Mesenchymal stem cell (in vitro differentiated cells and primary cell): ENCODE data around the gene COL23A1.

Experiments used
- DNase-seq: peaks from one replicate; pipeline ENCODE4 v3.0.0-alpha.2; 2013
- H2AFZ ChIP-seq: one replicate; pipeline ENCODE4 v1.6.1; 2013; ENCODE audit warnings: low read depth, mild to moderate bottlenecking, control low read depth, inconsistent platforms, low read length, moderate library complexity
- H2AK5ac ChIP-seq: 2 replicates; pipeline ENCODE4 v1.6.1; 2013; ENCODE audit warnings: low read length, moderate library complexity, mild to moderate bottlenecking, inconsistent platforms; ENCODE audit not compliant: severe bottlenecking
- H2BK120ac ChIP-seq: one replicate; pipeline ENCODE4 v1.6.1; 2013; ENCODE audit warnings: low read depth, mild to moderate bottlenecking, inconsistent platforms, low read length, moderate library complexity
- H2BK12ac ChIP-seq, 2 experiments: one replicate each; pipeline ENCODE4 v1.6.1; 2013; ENCODE audit warnings: inconsistent platforms in 2 of 2, low read length in 2 of 2, mild to moderate bottlenecking in 2 of 2, moderate library complexity in 2 of 2, control low read depth in 1 of 2
- H2BK15ac ChIP-seq: one replicate; pipeline ENCODE4 v1.6.1; 2013; ENCODE audit warnings: mild to moderate bottlenecking, low read depth, inconsistent platforms; ENCODE audit not compliant: poor library complexity, severe bottlenecking
- H2BK5ac ChIP-seq: 2 replicates; pipeline ENCODE4 v1.6.1; 2013; ENCODE audit warnings: low read depth, mild to moderate bottlenecking, low read length, control low read depth, inconsistent platforms; ENCODE audit not compliant: poor library complexity, severe bottlenecking
- H3K14ac ChIP-seq, 2 experiments: one replicate each; pipeline ENCODE4 v1.6.1; 2013; ENCODE audit warnings: inconsistent platforms in 2 of 2, low read length in 2 of 2, control low read depth in 1 of 2, mild to moderate bottlenecking in 1 of 2, moderate library complexity in 1 of 2
- H3K18ac ChIP-seq, 2 experiments: one replicate each; pipeline ENCODE4 v1.6.1; 2013; ENCODE audit warnings: inconsistent platforms in 2 of 2, low read length in 2 of 2, control low read depth in 1 of 2, low read depth in 1 of 2, mild to moderate bottlenecking in 1 of 2
- H3K23ac ChIP-seq, 2 experiments: one replicate each; pipeline ENCODE4 v1.6.1; 2013; ENCODE audit warnings: inconsistent platforms in 2 of 2, low read length in 2 of 2, mild to moderate bottlenecking in 2 of 2, moderate library complexity in 2 of 2, control low read depth in 1 of 2
- H3K27ac ChIP-seq: 2 replicates; pipeline ENCODE4 v1.5.1; 2013; ENCODE audit warnings: mild to moderate bottlenecking, moderate library complexity, low read length, control low read depth, inconsistent platforms; ENCODE audit not compliant: poor library complexity, severe bottlenecking
- H3K27me3 ChIP-seq, 2 experiments: 2 replicates each; pipeline versions ENCODE4 v1.6.1 to v1.7.0; 2013; ENCODE audit warnings: low read length in 2 of 2, mild to moderate bottlenecking in 2 of 2, moderate library complexity in 2 of 2, control low read depth in 1 of 2, inconsistent platforms in 1 of 2; ENCODE audit not compliant: control insufficient read depth in 1 of 2, insufficient read depth in 1 of 2
- H3K36me3 ChIP-seq, 2 experiments: 2 replicates each; pipeline versions ENCODE4 v1.6.1 to v1.7.0; 2013; ENCODE audit warnings: low read length in 2 of 2, control low read depth in 1 of 2, inconsistent platforms in 1 of 2, low read depth in 1 of 2, mild to moderate bottlenecking in 1 of 2; ENCODE audit not compliant: insufficient read depth in 2 of 2, control insufficient read depth in 1 of 2
- H3K4ac ChIP-seq, 2 experiments: one replicate each; pipeline ENCODE4 v1.6.1; 2013; ENCODE audit warnings: inconsistent platforms in 2 of 2, low read length in 2 of 2, mild to moderate bottlenecking in 2 of 2, moderate library complexity in 2 of 2, control low read depth in 1 of 2, low read depth in 1 of 2
- H3K4me1 ChIP-seq: 2 replicates; pipeline ENCODE4 v1.6.1; 2013; ENCODE audit warnings: low read depth, low read length, control low read depth; ENCODE audit not compliant: control insufficient read depth, insufficient read depth
- H3K4me2 ChIP-seq: 2 replicates; pipeline ENCODE4 v1.6.1; 2013; ENCODE audit warnings: low read length, mild to moderate bottlenecking, inconsistent platforms; ENCODE audit not compliant: poor library complexity, severe bottlenecking
- H3K4me3 ChIP-seq, 2 experiments: 2 replicates each; pipeline versions ENCODE4 v1.5.1 to v1.7.0; 2013; ENCODE audit warnings: low read length in 2 of 2, mild to moderate bottlenecking in 2 of 2, control low read depth in 1 of 2, low read depth in 1 of 2; ENCODE audit not compliant: insufficient read depth in 1 of 2
- H3K79me1 ChIP-seq: replicated peaks from 2 replicates; pipeline ENCODE4 v1.6.1; 2013; ENCODE audit warnings: mild to moderate bottlenecking, control low read depth, low read length, inconsistent platforms; ENCODE audit not compliant: poor library complexity, severe bottlenecking
- H3K9ac ChIP-seq: 2 replicates; pipeline ENCODE4 v1.7.0; 2013; ENCODE audit warnings: mild to moderate bottlenecking, low read length, moderate library complexity
- H3K9me3 ChIP-seq: 2 replicates; pipeline ENCODE4 v1.7.0; 2013; ENCODE audit warnings: mild to moderate bottlenecking, low read length; ENCODE audit not compliant: control insufficient read depth
- H4K8ac ChIP-seq: one replicate; pipeline ENCODE4 v1.6.1; 2013; ENCODE audit warnings: inconsistent platforms, mild to moderate bottlenecking, low read length, moderate library complexity
- H4K91ac ChIP-seq: one replicate; pipeline ENCODE4 v1.6.1; 2013; ENCODE audit warnings: mild to moderate bottlenecking, low read length, inconsistent platforms
- WGBS: methylation state at CpG from one replicate; pipeline ENCODE4 v1.1.7; 2013; ENCODE audit warnings: mixed read lengths; 5-methylcytosine and 5-hydroxymethylcytosine counted together

COL23A1 gene

GRCh38 chr5:178564397-178564796 lies 25.8 kb downstream of the COL23A1 start:
- Histone ChIP-seq H2AFZ (no peak overlapping the region), H3K27me3 (peaks cover 0 to 18% of the 10 kb centered on the region in 2 experiments), H2BK15ac (no peak overlapping the region), H2BK120ac (no peak overlapping the region), H3K14ac (no peak overlapping the region), H3K9me3 (peaks cover 5% of the 10 kb centered on the region), H3K4me2 (no peak overlapping the region), H2BK5ac (no peak overlapping the region), H4K91ac (no peak overlapping the region), H3K4me1 (no peaks in the 10 kb centered on the region), H2BK12ac (no peak overlapping the region), H3K23ac (no peak overlapping the region), H3K79me1 (no peaks in the 10 kb centered on the region), H3K36me3 (no peaks in the 10 kb centered on the region), H4K8ac (no peak overlapping the region), H3K4ac (no peak overlapping the region), H2AK5ac (no peak overlapping the region), H3K27ac (no peak overlapping the region), H3K4me3 (no peak overlapping the region), H3K18ac (no peak overlapping the region), H3K9ac (no peak overlapping the region)
- DNase-seq, result no peak
- WGBS, result 24% methylated on average over 4 of the region's 4 CpGs

DNA sequence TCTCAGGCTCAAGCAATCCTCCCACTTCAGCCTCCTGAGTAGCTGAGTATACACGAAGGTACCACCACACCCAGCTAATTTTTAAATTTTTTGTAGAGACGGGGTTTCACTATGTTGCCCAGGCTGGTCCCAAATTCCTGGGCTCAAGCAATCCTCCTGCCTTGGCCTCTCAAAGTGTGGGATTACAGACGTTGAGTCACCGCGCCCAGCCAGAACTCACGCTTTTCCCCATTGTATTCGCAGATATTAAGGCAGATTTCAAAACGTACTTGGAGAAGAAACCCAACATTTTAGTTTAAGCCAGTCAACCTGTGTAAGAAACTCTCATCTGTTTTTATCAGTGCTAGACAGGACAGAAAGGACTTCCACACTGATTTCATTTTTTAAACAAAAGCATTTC lies 26.6 kb downstream of the COL23A1 start:
- Histone ChIP-seq H3K4me1 (no peaks in the 10 kb centered on the region), H3K14ac (no peak overlapping the region), H2BK5ac (no peak overlapping the region), H4K91ac (no peak overlapping the region), H2AFZ (no peak overlapping the region), H3K9ac (no peak overlapping the region), H3K9me3 (peaks cover 4% of the 10 kb centered on the region), H2BK12ac (no peak overlapping the region), H3K36me3 (no peaks in the 10 kb centered on the region), H2AK5ac (no peak overlapping the region), H3K4ac (no peak overlapping the region), H3K4me3 (no peak overlapping the region), H2BK120ac (no peak overlapping the region), H3K27ac (no peak overlapping the region), H3K27me3 (peaks cover 0 to 18% of the 10 kb centered on the region in 2 experiments), H3K23ac (no peak overlapping the region), H4K8ac (no peak overlapping the region), H3K79me1 (no peaks in the 10 kb centered on the region), H3K4me2 (no peak overlapping the region), H2BK15ac (no peak overlapping the region), H3K18ac (no peak overlapping the region)
- DNase-seq, result no peak
- WGBS, result 76% methylated on average over 8 of the region's 8 CpGs

GRCh38 chr5:178561746-178562264 lies 28.4 kb downstream of the COL23A1 start:
- Histone ChIP-seq H3K27ac (no peak overlapping the region), H3K4me1 (no peaks in the 10 kb centered on the region), H3K4me2 (no peak overlapping the region), H4K8ac (no peak overlapping the region), H3K4ac (no peak overlapping the region), H4K91ac (no peak overlapping the region), H2AK5ac (no peak overlapping the region), H3K14ac (no peak overlapping the region), H3K4me3 (no peak overlapping the region), H3K27me3 (peaks cover 0 to 13% of the 10 kb centered on the region in 2 experiments), H2BK5ac (no peak overlapping the region), H3K9me3 (peaks cover 2% of the 10 kb centered on the region), H3K79me1 (no peaks in the 10 kb centered on the region), H3K23ac (no peak overlapping the region), H3K36me3 (no peaks in the 10 kb centered on the region), H3K9ac (no peak overlapping the region), H3K18ac (no peak overlapping the region), H2AFZ (no peak overlapping the region), H2BK12ac (no peak overlapping the region), H2BK120ac (no peak overlapping the region), H2BK15ac (no peak overlapping the region)
- WGBS, result 84% methylated on average over 23 of the region's 23 CpGs
- no peak for DNase-seq

DNA sequence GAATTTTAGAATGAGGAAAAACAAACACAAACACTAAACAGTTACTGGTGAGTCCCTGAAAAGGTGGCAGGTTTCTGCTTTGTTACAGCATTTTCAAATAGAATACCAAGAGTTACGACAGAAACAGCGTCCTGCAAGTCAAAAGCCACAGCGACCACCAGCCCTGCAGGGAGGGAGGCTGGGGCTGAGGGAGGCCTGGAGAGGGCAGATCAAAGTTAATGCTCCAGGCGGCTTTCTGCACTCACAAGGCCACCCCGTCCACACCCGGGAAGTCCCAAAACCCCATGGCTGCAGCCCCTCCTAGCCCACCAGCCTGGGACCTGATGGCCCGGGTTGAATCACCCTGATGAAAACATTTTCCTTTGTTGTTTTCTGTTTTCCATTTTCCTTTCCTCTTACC lies 29.3 kb downstream of the COL23A1 start:
- H2BK12ac ChIP-seq, result no peak overlapping the region
- 71% methylated on average over 7 of the region's 7 CpGs for WGBS
- no peak overlapping the region for H2BK5ac ChIP-seq
- H4K91ac ChIP-seq, result no peak overlapping the region
- no peak overlapping the region for H3K18ac ChIP-seq
- peaks cover 0 to 13% of the 10 kb centered on the region in 2 experiments for H3K27me3 ChIP-seq
- H2AFZ ChIP-seq, result no peak overlapping the region
- no peak overlapping the region for H3K27ac ChIP-seq
- no peak overlapping the region for H4K8ac ChIP-seq
- H3K4me1 ChIP-seq, result no peaks in the 10 kb centered on the region
- no peak overlapping the region for H3K4me2 ChIP-seq
- H3K36me3 ChIP-seq, result no peaks in the 10 kb centered on the region
- peaks cover 2% of the 10 kb centered on the region for H3K9me3 ChIP-seq
- H3K14ac ChIP-seq, result no peak overlapping the region
- H3K23ac ChIP-seq, result no peak overlapping the region
- H2BK120ac ChIP-seq, result no peak overlapping the region
- H3K9ac ChIP-seq, result no peak overlapping the region
- no peak for DNase-seq
- no peaks in the 10 kb centered on the region for H3K79me1 ChIP-seq
- H3K4ac ChIP-seq, result no peak overlapping the region
- no peak overlapping the region for H2BK15ac ChIP-seq
- no peak overlapping the region for H3K4me3 ChIP-seq
- no peak overlapping the region for H2AK5ac ChIP-seq
